Hepatocyte (in vitro differentiated cells): ENCODE data around the gene RABL2A. TPM values are rescaled to one million over a fixed set of nuclear protein-coding genes. Genes with fewer than 3 reads are reported as not detected.
A peak's percentile ranks its signal among the peaks of the same experiment; 100 is the strongest.
"Not testable (repeated sequence)": the region's sequence is repeated elsewhere in the genome, so short reads cannot be mapped to it uniquely, and the experiment has no call there.

Experiments
- DNase-seq: peaks from one replicate; pipeline ENCODE4 v3.0.0-alpha.2; 2016; ENCODE audit warnings: low spot score
- H2AFZ ChIP-seq: fragments of 200-600 bp; sonication (generic); 2 replicates; pipeline ENCODE4 v1.6.0; 2016; ENCODE audit warnings: antibody characterized with exemption, mild to moderate bottlenecking
- H3K27ac ChIP-seq: fragments of 200-600 bp; sonication (generic); 2 replicates; pipeline ENCODE4 v1.5.1; 2016; ENCODE audit warnings: mild to moderate bottlenecking
- H3K27me3 ChIP-seq: fragments of 200-600 bp; sonication (generic); 2 replicates; pipeline ENCODE4 v1.6.1; 2016
- H3K36me3 ChIP-seq: fragments of 200-600 bp; sonication (generic); replicated peaks from 2 replicates; pipeline ENCODE4 v1.5.1; 2016; ENCODE audit warnings: low read depth; ENCODE audit not compliant: insufficient read depth
- H3K4me1 ChIP-seq: fragments of 200-600 bp; sonication (generic); 2 replicates; pipeline ENCODE4 v1.5.1; 2016; ENCODE audit warnings: mild to moderate bottlenecking, moderate library complexity; ENCODE audit not compliant: insufficient read depth
- H3K4me2 ChIP-seq: fragments of 200-600 bp; sonication (generic); 2 replicates; pipeline ENCODE4 v1.6.0; 2016
- H3K4me3 ChIP-seq: fragments of 200-600 bp; sonication (generic); 2 replicates; pipeline ENCODE4 v1.5.1; 2016; ENCODE audit warnings: mild to moderate bottlenecking
- H3K79me2 ChIP-seq: fragments of 200-600 bp; sonication (generic); 2 replicates; pipeline ENCODE4 v1.6.0; 2017; ENCODE audit warnings: mild to moderate bottlenecking
- H3K9me2 ChIP-seq: fragments of 200-600 bp; sonication (generic); replicated peaks from 2 replicates; pipeline ENCODE4 v1.6.0; 2017; ENCODE audit warnings: mild to moderate bottlenecking; ENCODE audit not compliant: insufficient read depth
- H3K9me3 ChIP-seq: fragments of 200-600 bp; sonication (generic); 2 replicates; pipeline ENCODE4 v1.5.1; 2016; ENCODE audit warnings: low read depth, mild to moderate bottlenecking
- H4K20me1 ChIP-seq: fragments of 200-600 bp; sonication (generic); 2 replicates; pipeline ENCODE4 v1.6.0; 2016; ENCODE audit warnings: mild to moderate bottlenecking; ENCODE audit not compliant: insufficient read depth, poor library complexity, severe bottlenecking
- WGBS: methylation state at CpG from one replicate; pipeline ENCODE4 v1.1.6; 2016; ENCODE audit warnings: low lambda C conversion rate; ENCODE audit errors: missing lambda C conversion rate; 5-methylcytosine and 5-hydroxymethylcytosine counted together
- polyA plus RNA-seq: library from polyadenylated mRNA; unstranded; fragments of >200 nt; fragmentation: Nextera tagmentation; extraction: Ambion mirVana; gene quantifications from 2 replicates; pipeline ENCODE4 v1.2.1, GENCODE V29; 2016
- total RNA-seq: library from RNA; depleted of rRNA; stranded (reverse); fragments of >200 nt; gene quantifications from 2 replicates; pipeline ENCODE4 v1.2.3, GENCODE V29; 2014

The RABL2A gene
- total and polyA plus RNA-seq, 2 experiments from 2014 or later: 9.3 to 15.4 TPM

GRCh38 chr2:113609822-113610221, 17.2 kb upstream of the RABL2A start:
- not testable (repeated sequence) for H4K20me1 ChIP-seq, H3K36me3 ChIP-seq, H3K4me1 ChIP-seq, H3K27me3 ChIP-seq, H3K79me2 ChIP-seq, H3K9me3 ChIP-seq, H3K27ac ChIP-seq, H3K9me2 ChIP-seq, H3K4me3 ChIP-seq, DNase-seq, H3K4me2 ChIP-seq, H2AFZ ChIP-seq
- WGBS: 84% methylated on average over 7 of the region's 7 CpGs

- whole genome bisulfite sequencing: 96% methylated on average over 3 of the region's 5 CpGs
- H3K9me2 ChIP-seq, H3K27ac ChIP-seq, DNase-seq, H3K9me3 ChIP-seq, H2AFZ ChIP-seq, H4K20me1 ChIP-seq, H3K79me2 ChIP-seq, H3K27me3 ChIP-seq, H3K4me1 ChIP-seq, H3K36me3 ChIP-seq, H3K4me3 ChIP-seq, H3K4me2 ChIP-seq: not testable (repeated sequence)
Measured at GRCh38 chr2:113621002-113621401, 6.1 kb upstream of the RABL2A start.

DNA sequence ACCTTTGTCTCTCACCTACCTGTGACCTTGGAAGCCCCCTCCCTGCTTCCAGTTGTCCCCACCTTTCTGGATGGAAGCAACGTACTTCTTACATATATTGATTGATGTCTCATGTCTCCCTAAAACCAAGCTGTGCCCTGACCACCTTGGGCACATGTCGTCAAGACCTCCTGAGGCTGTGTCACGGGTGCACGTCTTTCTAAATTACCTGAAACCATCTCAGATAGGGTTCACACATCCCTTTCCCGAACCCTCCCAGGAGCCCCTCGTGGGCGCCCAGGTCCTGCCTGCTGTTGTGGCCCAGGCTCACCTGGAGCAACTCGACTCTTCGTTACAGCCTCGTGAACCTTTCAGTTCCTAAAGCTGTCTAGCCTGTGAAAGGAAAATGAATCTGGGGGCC, 1.2 kb upstream of the RABL2A start:
- H3K9me3 ChIP-seq, H3K4me3 ChIP-seq, H3K27ac ChIP-seq, H3K4me1 ChIP-seq, H2AFZ ChIP-seq, DNase-seq, H3K27me3 ChIP-seq, H3K9me2 ChIP-seq, H4K20me1 ChIP-seq, H3K36me3 ChIP-seq, H3K79me2 ChIP-seq: not testable (repeated sequence)
- WGBS: 64% methylated on average over 10 of the region's 10 CpGs
- H3K4me2 ChIP-seq: peak overlapping the region; percentile 78

GRCh38 chr2:113632849-113633345, 5.8 kb downstream of the RABL2A start:
- H3K9me3 ChIP-seq, H3K4me3 ChIP-seq, H3K27me3 ChIP-seq, H3K27ac ChIP-seq, H3K4me1 ChIP-seq, H3K36me3 ChIP-seq, DNase-seq, H4K20me1 ChIP-seq, H3K79me2 ChIP-seq, H3K4me2 ChIP-seq, H3K9me2 ChIP-seq, H2AFZ ChIP-seq: not testable (repeated sequence)
- WGBS: 98% methylated on average over 4 of the region's 4 CpGs

DNA sequence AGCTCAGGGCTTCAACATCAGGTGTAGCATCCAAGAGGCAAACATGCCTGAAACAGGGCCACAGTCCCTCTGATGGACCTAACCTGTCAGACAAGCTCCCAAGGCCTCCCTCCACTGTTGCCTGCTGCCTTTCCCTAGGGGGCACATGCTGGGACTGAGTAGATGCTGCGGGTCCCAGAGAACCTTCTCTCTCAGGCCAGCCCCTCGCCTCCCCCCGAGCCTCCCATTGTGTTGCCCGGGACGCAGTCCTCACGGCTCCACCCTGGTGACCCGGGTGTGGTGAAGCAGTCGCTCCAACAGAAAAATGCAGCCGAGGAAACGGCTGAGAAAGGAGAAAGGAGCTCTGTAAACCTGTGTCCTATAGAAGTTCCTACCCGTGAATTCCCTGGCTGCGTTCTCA, 8.3 kb downstream of the RABL2A start:
- WGBS: 91% methylated on average over 12 of the region's 12 CpGs
- not testable (repeated sequence) for H3K36me3 ChIP-seq, H3K27me3 ChIP-seq, H3K4me3 ChIP-seq, H3K27ac ChIP-seq, H2AFZ ChIP-seq, H3K9me2 ChIP-seq, H3K79me2 ChIP-seq, H3K4me2 ChIP-seq, DNase-seq, H3K9me3 ChIP-seq, H4K20me1 ChIP-seq, H3K4me1 ChIP-seq

GRCh38 chr2:113636226-113636625, 9.2 kb downstream of the RABL2A start:
- not testable (repeated sequence) for H3K9me3 ChIP-seq, H3K9me2 ChIP-seq, DNase-seq, H2AFZ ChIP-seq, H4K20me1 ChIP-seq, H3K4me2 ChIP-seq, H3K79me2 ChIP-seq, H3K27ac ChIP-seq, H3K4me1 ChIP-seq, H3K4me3 ChIP-seq, H3K27me3 ChIP-seq, H3K36me3 ChIP-seq
- WGBS: 98% methylated on average over 4 of the region's 4 CpGs

DNA sequence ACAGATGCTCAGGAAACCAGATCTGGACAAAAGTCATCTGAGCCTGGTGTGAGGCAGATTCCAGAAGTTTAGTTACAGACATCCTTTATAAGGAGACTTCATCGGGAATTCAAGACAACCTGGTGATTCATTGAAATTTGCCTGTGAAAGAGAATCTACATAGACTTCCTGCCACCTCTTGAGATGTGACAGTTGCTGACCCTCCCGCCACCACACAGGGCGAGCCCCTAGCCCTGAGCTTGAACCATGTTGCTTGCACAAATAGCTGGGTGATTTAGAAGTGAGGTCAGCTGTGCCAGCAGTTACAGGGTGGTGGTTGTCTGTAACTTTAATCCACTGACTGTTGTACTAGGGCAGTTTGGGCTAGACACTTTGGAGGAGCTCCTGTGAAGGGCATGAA, 11.0 kb downstream of the RABL2A start:
- 87% methylated on average over 3 of the region's 3 CpGs for WGBS

GRCh38 chr2:113646217-113646616, 19.2 kb downstream of the RABL2A start:
- H3K4me3 ChIP-seq, H3K79me2 ChIP-seq, H3K4me1 ChIP-seq, H3K27me3 ChIP-seq, H3K9me2 ChIP-seq, H2AFZ ChIP-seq, H3K27ac ChIP-seq, H4K20me1 ChIP-seq, H3K4me2 ChIP-seq, H3K9me3 ChIP-seq, H3K36me3 ChIP-seq, DNase-seq: not testable (repeated sequence)
- 80% methylated on average over 2 of the region's 2 CpGs for WGBS

More for the DNA sequence above, 11.0 kb downstream of the RABL2A start:
- H3K4me3 ChIP-seq, H3K36me3 ChIP-seq, H4K20me1 ChIP-seq, DNase-seq, H3K79me2 ChIP-seq, H3K4me1 ChIP-seq, H3K27ac ChIP-seq, H2AFZ ChIP-seq, H3K27me3 ChIP-seq, H3K4me2 ChIP-seq, H3K9me2 ChIP-seq, H3K9me3 ChIP-seq: not testable (repeated sequence)

- H3K9me3 ChIP-seq, H3K27ac ChIP-seq, H4K20me1 ChIP-seq, H3K4me2 ChIP-seq, H3K9me2 ChIP-seq, H3K36me3 ChIP-seq, H3K4me1 ChIP-seq, DNase-seq, H3K27me3 ChIP-seq, H3K4me3 ChIP-seq, H2AFZ ChIP-seq, H3K79me2 ChIP-seq: not testable (repeated sequence)
- WGBS: 72% methylated on average over 5 of the region's 14 CpGs
Measured at GRCh38 chr2:113650834-113651815, 24.1 kb downstream of the RABL2A start.
